Bronchus fibroblast of lung (primary cell): ENCODE results near the gene PCDHA7. TPM values are rescaled to one million over a fixed set of nuclear protein-coding genes. Genes with fewer than 3 reads are reported as not detected.

ENCODE experiments used
- total RNA-seq: library from RNA; depleted of rRNA; stranded (reverse); fragments of >200 nt; gene quantifications from 2 replicates; pipeline ENCODE4 v1.2.3, GENCODE V29; 2015

The PCDHA7 gene
- total RNA-seq, 1 donor from 2014 or later = 0.15 TPM

GRCh38 chr5:140881889-140882590, 48.0 kb downstream of the PCDHA7 start, which contains the start of gene PCDHA13:
PCDHA13 (plus strand) TSS chr5:140882124; CDS start chr5:140882269, 145 bp downstream.

Other genes starting within 250 kb of the PCDHA7 start
- 0.17 TPM in 1 of 2 replicates, not detected in the other for gene CD14, start 201.1 kb upstream of the PCDHA7 start, total RNA-seq
- 10.6 and 14.6 TPM in 2 replicates for gene TMCO6, start 194.8 kb upstream of the PCDHA7 start, total RNA-seq
- 60.2 and 73.4 TPM in 2 replicates for gene NDUFA2, start 186.6 kb upstream of the PCDHA7 start, total RNA-seq
- gene IK, start 186.4 kb upstream of the PCDHA7 start, total RNA-seq = 58.7 and 73.3 TPM in 2 replicates
- gene WDR55, start 169.4 kb upstream of the PCDHA7 start, total RNA-seq = 15.9 and 17.0 TPM in 2 replicates
- 0.15 and 0.67 TPM in 2 replicates for gene DND1, start 160.7 kb upstream of the PCDHA7 start, total RNA-seq
- gene HARS1, start 142.9 kb upstream of the PCDHA7 start, total RNA-seq = 70.8 and 73.6 TPM in 2 replicates
- gene HARS2, start 142.8 kb upstream of the PCDHA7 start, total RNA-seq = 21.3 and 27.2 TPM in 2 replicates
- 16.5 and 25.6 TPM in 2 replicates for gene ZMAT2, start 133.8 kb upstream of the PCDHA7 start, total RNA-seq
- gene PCDHA1, start 48.1 kb upstream of the PCDHA7 start, total RNA-seq = not detected in 2 replicates
- not detected in 2 replicates for gene PCDHA2, start 39.4 kb upstream of the PCDHA7 start, total RNA-seq
- under 0.01 TPM in 1 of 2 replicates, not detected in the other for gene PCDHA3, start 33.2 kb upstream of the PCDHA7 start, total RNA-seq
- gene PCDHA4, start 27.2 kb upstream of the PCDHA7 start, total RNA-seq = under 0.01 TPM in 2 replicates
- not detected in 2 replicates for gene PCDHA5, start 12.7 kb upstream of the PCDHA7 start, total RNA-seq
- gene PCDHA6, start 6.3 kb upstream of the PCDHA7 start, total RNA-seq = 0.15 TPM in 1 of 2 replicates, not detected in the other
- not detected in 2 replicates for gene PCDHA8, start 6.9 kb downstream of the PCDHA7 start, total RNA-seq
- not detected in 2 replicates for gene PCDHA9, start 14.1 kb downstream of the PCDHA7 start, total RNA-seq
- gene PCDHA10, start 21.6 kb downstream of the PCDHA7 start, total RNA-seq = not detected in 2 replicates
- not detected in 2 replicates for gene PCDHA11, start 34.7 kb downstream of the PCDHA7 start, total RNA-seq
- gene PCDHA12, start 41.0 kb downstream of the PCDHA7 start, total RNA-seq = not detected in 2 replicates
- gene PCDHA13, start 47.9 kb downstream of the PCDHA7 start, total RNA-seq = not detected in 2 replicates
- not detected in 2 replicates for gene PCDHAC1, start 92.0 kb downstream of the PCDHA7 start, total RNA-seq
- not detected in 2 replicates for gene PCDHAC2, start 132.2 kb downstream of the PCDHA7 start, total RNA-seq
- gene PCDHB1, start 217.1 kb downstream of the PCDHA7 start, total RNA-seq = not detected in 2 replicates